Fibroblast of pulmonary artery (primary cell): ENCODE data around the gene CEP250.
"Not testable (repeated sequence)": the region's sequence is repeated elsewhere in the genome, so short reads cannot be mapped to it uniquely, and the experiment has no call there.

Source experiments
- DNase-seq: peaks from one replicate; pipeline ENCODE4 v3.0.0-alpha.2; 2010; ENCODE audit warnings: low read depth
- H3K4me3 ChIP-seq: replicated peaks from 2 replicates; pipeline ENCODE4 v1.5.1; 2011; ENCODE audit warnings: low read depth, mild to moderate bottlenecking, control low read depth, low read length, moderate library complexity
- CTCF ChIP-seq: IDR thresholded peaks from 2 replicates; pipeline ENCODE4 v1.5.1; 2011; ENCODE audit warnings: mild to moderate bottlenecking, control low read depth, low read length, inconsistent platforms; ENCODE audit errors: missing control alignments

The CEP250 gene

GRCh38 chr20:35510951-35511735 is 55.7 kb downstream of the CEP250 start:
- no peak for TF ChIP-seq CTCF
- DNase-seq: peak; percentile 10
- no peak overlapping the region for H3K4me3 ChIP-seq

GRCh38 chr20:35511814-35512420 is 56.5 kb downstream of the CEP250 start:
- no peak overlapping the region for H3K4me3 ChIP-seq
- peak; percentile 75 for TF ChIP-seq CTCF
- peak; percentile 66 for DNase-seq

GRCh38 chr20:35514371-35514932 is 59.1 kb downstream of the CEP250 start:
- H3K4me3 ChIP-seq: no peak overlapping the region
- DNase-seq: no peak
- no peak for TF ChIP-seq CTCF

- no peak for TF ChIP-seq CTCF
- DNase-seq: no peak
- no peak overlapping the region for H3K4me3 ChIP-seq
These were observed 59.9 kb downstream of the CEP250 start for GRCh38 chr20:35515341-35515740.

- no peak for TF ChIP-seq CTCF
- H3K4me3 ChIP-seq: no peak overlapping the region
- DNase-seq: peak; percentile 70
These were observed 60.7 kb downstream of the CEP250 start for GRCh38 chr20:35515949-35516645.

GRCh38 chr20:35517125-35517524 is 61.7 kb downstream of the CEP250 start:
- DNase-seq: no peak
- H3K4me3 ChIP-seq: no peak overlapping the region
- TF ChIP-seq CTCF: no peak

GRCh38 chr20:35517767-35518166 is 62.4 kb downstream of the CEP250 start:
- not testable (repeated sequence) for H3K4me3 ChIP-seq, DNase-seq
